Gastroesophageal sphincter (tissue), 3 donors: ENCODE measurements around the gene DNMT1.

ENCODE experiments used
- POLR2A ChIP-seq, 2 donors: fragments of 450-650 bp; IDR thresholded peaks; one replicate each; pipeline ENCODE4 v1.6.1; 2017; ENCODE audit warnings: antibody characterized with exemption in 2 of 2, mild to moderate bottlenecking in 2 of 2, moderate library complexity in 1 of 2
- POLR2AphosphoS5 ChIP-seq: sonication (generic); formaldehyde crosslinking; IDR thresholded peaks from one replicate; pipeline ENCODE4 v1.6.1; 2017; ENCODE audit warnings: antibody characterized with exemption
- TF ChIP-seq, protein P1 (sequence below), 4 experiments: fragments of 200-600 bp in 2 of 4; fragments of 450-650 bp in 2 of 4; sonication (generic) in 1 of 4; IDR thresholded peaks; one replicate each; pipeline ENCODE4 v1.5.1; 2017 to 2019; ENCODE audit warnings: antibody characterized with exemption in 4 of 4, mild to moderate bottlenecking in 2 of 4, moderate library complexity in 2 of 4

GRCh38 chr19:10116085-10116865 is 78.5 kb downstream of the DNMT1 start:
- TF ChIP-seq, protein P1, sequence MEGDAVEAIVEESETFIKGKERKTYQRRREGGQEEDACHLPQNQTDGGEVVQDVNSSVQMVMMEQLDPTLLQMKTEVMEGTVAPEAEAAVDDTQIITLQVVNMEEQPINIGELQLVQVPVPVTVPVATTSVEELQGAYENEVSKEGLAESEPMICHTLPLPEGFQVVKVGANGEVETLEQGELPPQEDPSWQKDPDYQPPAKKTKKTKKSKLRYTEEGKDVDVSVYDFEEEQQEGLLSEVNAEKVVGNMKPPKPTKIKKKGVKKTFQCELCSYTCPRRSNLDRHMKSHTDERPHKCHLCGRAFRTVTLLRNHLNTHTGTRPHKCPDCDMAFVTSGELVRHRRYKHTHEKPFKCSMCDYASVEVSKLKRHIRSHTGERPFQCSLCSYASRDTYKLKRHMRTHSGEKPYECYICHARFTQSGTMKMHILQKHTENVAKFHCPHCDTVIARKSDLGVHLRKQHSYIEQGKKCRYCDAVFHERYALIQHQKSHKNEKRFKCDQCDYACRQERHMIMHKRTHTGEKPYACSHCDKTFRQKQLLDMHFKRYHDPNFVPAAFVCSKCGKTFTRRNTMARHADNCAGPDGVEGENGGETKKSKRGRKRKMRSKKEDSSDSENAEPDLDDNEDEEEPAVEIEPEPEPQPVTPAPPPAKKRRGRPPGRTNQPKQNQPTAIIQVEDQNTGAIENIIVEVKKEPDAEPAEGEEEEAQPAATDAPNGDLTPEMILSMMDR (IDR thresholded peaks at IDR 0.05) = no peak
- TF ChIP-seq POLR2A (IDR thresholded peaks at IDR 0.05) (no peak), POLR2AphosphoS5 (no peak)
